K562 (cell line): ENCODE results near the gene ALCAM. TPM values are rescaled to one million over a fixed set of nuclear protein-coding genes. Genes with fewer than 3 reads are reported as not detected.

Experiments
- ATAC-seq: fragments of 200-7000 bp; cut with Tn5 transposase; 3 replicates; pipeline ENCODE4 v1.9.1; 2020; ENCODE audit warnings: moderate library complexity
- BruUV-seq: library from RNA; stranded (reverse); fragments of 400-500 nt; replicated peaks from 2 replicates; lab custom pipeline; 2021; lab: Mats Ljungman, UMichigan
- CTCF ChIA-PET: fragments of 300-600 bp; formaldehyde crosslinking; extraction: SDS; loops from one replicate; lab custom pipeline; 2021; ENCODE audit warnings: low intra/inter-chr PET ratio; lab: Yijun Ruan, JAX
- POLR2A ChIA-PET: fragments of 300-600, 350-650 bp; sonication (Branson Sonifier 250); formaldehyde crosslinking; extraction: SDS; loops from one replicate; lab custom pipeline; 2021; ENCODE audit warnings: antibody characterized with exemption, inconsistent platforms; lab: Yijun Ruan, JAX
- DNase-seq, 4 experiments: peaks; one replicate each; pipeline versions ENCODE4 v3.0.0 to v3.0.0-alpha.2; 2011 to 2018; ENCODE audit warnings: low spot score in 3 of 4, mixed read lengths in 3 of 4; ENCODE audit errors: extremely low read depth in 1 of 4
- FAIRE-seq: peaks from 2 replicates; lab custom pipeline; 2011; peaks lifted over from hg19 to GRCh38; lab: Jason Lieb, UNC
- H2AFZ ChIP-seq: 2 replicates; pipeline ENCODE4 v1.6.0; 2011; ENCODE audit warnings: low read depth, low read length, control low read depth, inconsistent platforms
- H3K27ac ChIP-seq: fragments of 200-600 bp; 3 replicates; pipeline ENCODE4 v1.8.0; 2011; ENCODE audit warnings: low read depth, mild to moderate bottlenecking, control low read depth, inconsistent platforms, low read length, moderate library complexity, mixed read lengths; ENCODE audit errors: extremely low read depth
- H3K27me3 ChIP-seq, 2 experiments: fragments of 300-600 bp in 1 of 2; 2 replicates in 1 of 2; 3 replicates in 1 of 2; pipeline versions ENCODE4 v1.6.0 to v1.8.0; 2011; ENCODE audit warnings: inconsistent platforms in 2 of 2, low read length in 2 of 2, mild to moderate bottlenecking in 1 of 2, mixed read lengths in 1 of 2, moderate library complexity in 1 of 2; ENCODE audit not compliant: control insufficient read depth in 2 of 2, insufficient read depth in 2 of 2
- H3K36me3 ChIP-seq: fragments of 300-600 bp; 3 replicates; pipeline ENCODE4 v1.8.0; 2011; ENCODE audit warnings: mild to moderate bottlenecking, low read length, inconsistent platforms; ENCODE audit not compliant: control insufficient read depth, insufficient read depth
- H3K4me1 ChIP-seq, 2 experiments: fragments of 200-600 bp in 1 of 2; replicated peaks in 1 of 2; 2 replicates in 1 of 2; 3 replicates in 1 of 2; pipeline versions ENCODE4 v1.5.1 to v1.8.0; 2011; ENCODE audit warnings: inconsistent platforms in 2 of 2, low read length in 2 of 2, mild to moderate bottlenecking in 1 of 2, mixed read lengths in 1 of 2, moderate library complexity in 1 of 2; ENCODE audit not compliant: control insufficient read depth in 2 of 2, insufficient read depth in 2 of 2
- H3K4me2 ChIP-seq: 2 replicates; pipeline ENCODE4 v1.6.1; 2011; ENCODE audit warnings: low read length, control low read depth, inconsistent platforms, mixed read lengths; ENCODE audit not compliant: insufficient read depth
- H3K4me3 ChIP-seq: fragments of 200-600 bp; sonication (generic), shearing (Covaris generic); 2 replicates; pipeline ENCODE4 v1.5.1; 2016; ENCODE audit warnings: control low read depth, inconsistent platforms
- H3K79me2 ChIP-seq: fragments of 200-600 bp; 3 replicates; pipeline ENCODE4 v1.8.0; 2011; ENCODE audit warnings: low read length, inconsistent platforms; ENCODE audit not compliant: control insufficient read depth, insufficient read depth
- H3K9ac ChIP-seq, 2 experiments: 2 replicates each; pipeline versions ENCODE4 v1.6.0 to v1.6.1; 2011; ENCODE audit warnings: low read depth in 2 of 2, low read length in 2 of 2, control low read depth in 1 of 2, inconsistent platforms in 1 of 2, mild to moderate bottlenecking in 1 of 2, mixed read lengths in 1 of 2; ENCODE audit not compliant: insufficient read depth in 1 of 2
- H3K9me1 ChIP-seq: one replicate; pipeline ENCODE4 v1.6.0; 2011; ENCODE audit warnings: inconsistent platforms, mild to moderate bottlenecking, low read length, moderate library complexity; ENCODE audit not compliant: control insufficient read depth, insufficient read depth
- H3K9me3 ChIP-seq: replicated peaks from 2 replicates; pipeline ENCODE4 v1.5.1; 2011; ENCODE audit warnings: low read depth, low read length, inconsistent platforms; ENCODE audit not compliant: control insufficient read depth, insufficient read depth
- H4K20me1 ChIP-seq: replicated peaks from 2 replicates; pipeline ENCODE4 v1.6.1; 2011; ENCODE audit warnings: low read length, inconsistent platforms, mixed read lengths; ENCODE audit not compliant: control insufficient read depth, insufficient read depth
- BRCA1 ChIP-seq, 2 experiments: fragments of 450-650 bp in 1 of 2; sonication (generic) in 1 of 2; formaldehyde crosslinking in 1 of 2; IDR thresholded peaks; 2 replicates each; pipeline versions ENCODE4 v1.5.0 to v1.6.1; 2017 to 2020; ENCODE audit warnings: mild to moderate bottlenecking in 1 of 2, missing genetic modification reagents in 1 of 2
- BRF1 ChIP-seq: IDR thresholded peaks from 3 replicates; pipeline ENCODE4 v1.6.1; 2011; ENCODE audit warnings: borderline replicate concordance, mild to moderate bottlenecking; ENCODE audit not compliant: insufficient read length; ENCODE audit errors: extremely low read depth
- CBFB ChIP-seq: sonication (generic); formaldehyde crosslinking; IDR thresholded peaks from 2 replicates; pipeline ENCODE4 v1.4.0; 2020; ENCODE audit warnings: mild to moderate bottlenecking, missing genetic modification reagents
- FIP1L1 ChIP-seq: fragments of 200-400 bp; formaldehyde crosslinking; IDR thresholded peaks from 2 replicates; pipeline ENCODE4 v1.6.1; 2018; ENCODE audit warnings: mild to moderate bottlenecking, low read depth, low read length; ENCODE audit not compliant: poor library complexity, severe bottlenecking
- LARP7 ChIP-seq: fragments of 450-650 bp; IDR thresholded peaks from 2 replicates; pipeline ENCODE4 v1.6.1; 2016
- MXI1 ChIP-seq: IDR thresholded peaks from 2 replicates; pipeline ENCODE4 v1.6.1; 2011; ENCODE audit warnings: low read depth, mild to moderate bottlenecking, improper control_type of control experiment, low read length
- TAF9B ChIP-seq: fragments of 450-650 bp; IDR thresholded peaks from 2 replicates; pipeline ENCODE4 v1.6.1; 2018; ENCODE audit warnings: mild to moderate bottlenecking; ENCODE audit not compliant: partially characterized antibody
- TBL1XR1 ChIP-seq, 2 experiments: IDR thresholded peaks; 2 replicates each; pipeline ENCODE4 v1.6.1; 2012; ENCODE audit warnings: improper control_type of control experiment in 2 of 2, low read length in 2 of 2, mild to moderate bottlenecking in 1 of 2
- ZEB2 ChIP-seq: fragments of 450-650 bp; IDR thresholded peaks from 2 replicates; pipeline ENCODE4 v1.6.1; 2016
- ZNF174 ChIP-seq: fragments of 250-450 bp; sonication (Bioruptor Pico); IDR thresholded peaks from 2 replicates; pipeline ENCODE4 v1.4.0; 2020; ENCODE audit warnings: mild to moderate bottlenecking
- ZNF212 ChIP-seq: fragments of 450-650 bp; formaldehyde crosslinking; IDR thresholded peaks from 2 replicates; pipeline ENCODE4 v1.4.0; 2020; ENCODE audit warnings: mild to moderate bottlenecking
- ZNF274 ChIP-seq: IDR thresholded peaks from 2 replicates; pipeline ENCODE4 v1.6.1; 2011; ENCODE audit warnings: low read depth, mild to moderate bottlenecking, low read length, moderate library complexity, borderline replicate concordance
- ZNF445 ChIP-seq: fragments of 250-450 bp; sonication (Bioruptor Pico); IDR thresholded peaks from 2 replicates; pipeline ENCODE4 v1.4.0; 2020; ENCODE audit warnings: low read depth, mild to moderate bottlenecking, moderate library complexity
- ZNF699 ChIP-seq: fragments of 250-450 bp; sonication (Bioruptor Pico); IDR thresholded peaks from 2 replicates; pipeline ENCODE4 v1.8.0; 2021; ENCODE audit warnings: mild to moderate bottlenecking, moderate library complexity; ENCODE audit not compliant: insufficient replicate concordance
- ZNF76 ChIP-seq: fragments of 250-450 bp; sonication (Bioruptor Pico); IDR thresholded peaks from 2 replicates; pipeline ENCODE4 v1.4.0; 2020; ENCODE audit warnings: mild to moderate bottlenecking, moderate library complexity, borderline replicate concordance
- WGBS: fragments of 100-300 bp; shearing (Covaris generic); methylation state at CpG from one replicate; pipeline ENCODE4 v1.1.6; 2016; ENCODE audit warnings: low coverage, mixed read lengths; ENCODE audit not compliant: insufficient coverage; ENCODE audit errors: missing lambda C conversion rate; 5-methylcytosine and 5-hydroxymethylcytosine counted together
- in situ Hi-C: fragments of 300-500 bp; cut with MboI; formaldehyde crosslinking; loops from 4 replicates; pipeline ENCODE4 v1.15.0; 2018; ENCODE audit warnings: inconsistent platforms, mixed read lengths
- intact Hi-C: fragments of 100-400 bp; cut with micrococcal nuclease; formaldehyde crosslinking; loops from 2 replicates; pipeline ENCODE4 v1.14.2; 2022
- polyA plus RNA-seq, 8 experiments: library from polyadenylated mRNA; depleted of rRNA in 4 of 8; stranded (reverse) in 5 of 8; unstranded in 3 of 8; fragments of >200 nt; fragmentation: Nextera tagmentation in 2 of 8; fragmentation: Illumina TruSeq in 1 of 8; extraction: Ambion mirVana in 2 of 8; extraction: Trizol in 1 of 8; gene quantifications; 2 replicates each; pipeline versions ENCODE4 v1.2.1 to v1.2.3, GENCODE V29; 2011 to 2014; ENCODE audit warnings: inconsistent platforms in 1 of 8, missing spikeins in 1 of 8
- total RNA-seq, 7 experiments: library from RNA; depleted of rRNA in 6 of 7; stranded (reverse); fragments of >200 nt in 6 of 7; fragmentation: Illumina TruSeq in 2 of 7; extraction: Trizol in 2 of 7; gene quantifications; 2 replicates each; pipeline versions ENCODE4 v1.2.1 to v1.2.3, GENCODE V29; 2011 to 2021; ENCODE audit warnings: low replicate concordance in 1 of 7
- TF ChIP-seq, protein P1 (sequence below): sonication (generic); IDR thresholded peaks from 2 replicates; pipeline ENCODE4 v1.6.1; 2016
- TF ChIP-seq, protein P2 (sequence below), 2 experiments: fragments of 450-650 bp in 1 of 2; sonication (generic) in 1 of 2; formaldehyde crosslinking in 1 of 2; IDR thresholded peaks in 1 of 2; conservative IDR thresholded peaks in 1 of 2; 2 replicates each; pipeline versions ENCODE4 v1.6.1 to v1.8.1; 2016 to 2023; ENCODE audit warnings: mild to moderate bottlenecking in 2 of 2, moderate library complexity in 2 of 2, inconsistent platforms in 1 of 2, missing genetic modification reagents in 1 of 2

Gene ALCAM
- total and polyA plus RNA-seq, 9 of the 15 experiments (the other 6 are each of a cell fraction or from before 2014, with no cell fraction given) = 0.03 to 0.98 (median 0.14) TPM; not detected in 1

DNA sequence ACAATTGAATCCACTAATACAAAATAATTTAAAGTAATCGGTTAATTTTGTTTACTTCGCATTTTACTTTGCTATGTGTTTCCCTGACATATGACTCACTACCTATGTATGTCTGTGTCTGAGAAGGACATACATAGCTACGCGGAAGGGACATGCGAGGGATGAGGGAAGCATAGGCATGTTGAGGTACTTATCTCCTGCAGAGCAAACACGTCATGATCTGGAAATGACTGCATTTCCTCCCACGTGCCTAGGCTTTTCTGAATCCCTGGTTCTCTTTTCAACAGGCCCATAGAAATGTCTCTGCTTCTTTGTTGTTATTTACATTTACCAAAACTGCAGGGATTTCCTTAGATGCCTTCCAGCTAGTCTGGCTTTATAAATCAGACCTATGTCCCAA, 27.5 kb downstream of the ALCAM start:
- DNase-seq (no peak), FAIRE-seq (no peak), ATAC-seq (no peak)
- Histone ChIP-seq H3K36me3 (no peaks in the 10 kb centered on the region), H2AFZ (no peak overlapping the region), H4K20me1 (no peaks in the 10 kb centered on the region), H3K27me3 (no peaks in the 10 kb centered on the region), H3K79me2 (no peaks in the 10 kb centered on the region), H3K9me3 (no peaks in the 10 kb centered on the region), H3K4me2 (no peak overlapping the region), H3K9ac (no peak overlapping the region), H3K27ac (no peak overlapping the region), H3K4me1 (no peaks in the 10 kb centered on the region), H3K9me1 (no peaks in the 10 kb centered on the region), H3K4me3 (no peak overlapping the region)
- ChIA-PET POLR2A (no interaction called here), CTCF (no interaction called here)
- in situ Hi-C loops (no loop called here), intact Hi-C loops (no loop called here)
- BruUV-seq = no TSS peak
- TF ChIP-seq BRF1 = no peak
- TF ChIP-seq, protein P1, sequence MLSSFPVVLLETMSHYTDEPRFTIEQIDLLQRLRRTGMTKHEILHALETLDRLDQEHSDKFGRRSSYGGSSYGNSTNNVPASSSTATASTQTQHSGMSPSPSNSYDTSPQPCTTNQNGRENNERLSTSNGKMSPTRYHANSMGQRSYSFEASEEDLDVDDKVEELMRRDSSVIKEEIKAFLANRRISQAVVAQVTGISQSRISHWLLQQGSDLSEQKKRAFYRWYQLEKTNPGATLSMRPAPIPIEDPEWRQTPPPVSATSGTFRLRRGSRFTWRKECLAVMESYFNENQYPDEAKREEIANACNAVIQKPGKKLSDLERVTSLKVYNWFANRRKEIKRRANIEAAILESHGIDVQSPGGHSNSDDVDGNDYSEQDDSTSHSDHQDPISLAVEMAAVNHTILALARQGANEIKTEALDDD = no peak
- no peak for TF ChIP-seq FIP1L1
- TF ChIP-seq CBFB (CRISPR knock-in tag) = no peak
- no peak for TF ChIP-seq LARP7
- no peak for TF ChIP-seq ZNF445 (CRISPR knock-in tag)
- no peak for TF ChIP-seq TBL1XR1 (IDR thresholded peaks at IDR 0.05; ENCODE audit: low read length in 2 of 2)
- no peak for TF ChIP-seq ZEB2
- TF ChIP-seq ZNF76 (CRISPR knock-in tag) = no peak
- TF ChIP-seq BRCA1 (IDR thresholded peaks at IDR 0.05) = no peak
- TF ChIP-seq BRCA1 (CRISPR knock-in tag; IDR thresholded peaks at IDR 0.05) = no peak
- no peak for TF ChIP-seq TAF9B
- TF ChIP-seq MXI1 = no peak
- TF ChIP-seq, protein P2, sequence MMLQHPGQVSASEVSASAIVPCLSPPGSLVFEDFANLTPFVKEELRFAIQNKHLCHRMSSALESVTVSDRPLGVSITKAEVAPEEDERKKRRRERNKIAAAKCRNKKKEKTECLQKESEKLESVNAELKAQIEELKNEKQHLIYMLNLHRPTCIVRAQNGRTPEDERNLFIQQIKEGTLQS (IDR thresholded peaks at IDR 0.05) = no peak
- TF ChIP-seq, protein P2 (CRISPR knock-in tag; conservative IDR thresholded peaks at IDR 0.05) = no peak
- TF ChIP-seq ZNF274 = no peak
- no peak for TF ChIP-seq ZNF174 (CRISPR knock-in tag)
- no peak for TF ChIP-seq ZNF212 (CRISPR knock-in tag)
- no peak for TF ChIP-seq ZNF699
- WGBS = 0% methylated on average over 7 of the region's 7 CpGs
